ENCODE results near the gene THAP2. TPM values are rescaled to one million over a fixed set of nuclear protein-coding genes. Genes with fewer than 3 reads are reported as not detected.
A peak's percentile ranks its signal among the peaks of the same experiment; 100 is the strongest.

The THAP2 gene
- total RNA-seq, 1 experiment from 2014 or later: 7.7 TPM

- peaks cover 80% of the 10 kb centered on the region for H3K36me3 ChIP-seq (ENCODE audit: insufficient read depth, low read length, poor library complexity, severe bottlenecking)
- no peak overlapping the region for H3K27ac ChIP-seq (ENCODE audit: low read depth, low read length, poor library complexity, severe bottlenecking)
- peaks cover 9% of the 10 kb centered on the region for H3K4me1 ChIP-seq (ENCODE audit: insufficient read depth, low read length, poor library complexity, severe bottlenecking)
- no peak for DNase-seq (ENCODE audit: low spot score)
- no peak for TF ChIP-seq EZH2 (IDR thresholded peaks at IDR 0.05; ENCODE audit: borderline replicate concordance, low read depth, low read length, poor library complexity, severe bottlenecking)
- TF ChIP-seq, protein P1, sequence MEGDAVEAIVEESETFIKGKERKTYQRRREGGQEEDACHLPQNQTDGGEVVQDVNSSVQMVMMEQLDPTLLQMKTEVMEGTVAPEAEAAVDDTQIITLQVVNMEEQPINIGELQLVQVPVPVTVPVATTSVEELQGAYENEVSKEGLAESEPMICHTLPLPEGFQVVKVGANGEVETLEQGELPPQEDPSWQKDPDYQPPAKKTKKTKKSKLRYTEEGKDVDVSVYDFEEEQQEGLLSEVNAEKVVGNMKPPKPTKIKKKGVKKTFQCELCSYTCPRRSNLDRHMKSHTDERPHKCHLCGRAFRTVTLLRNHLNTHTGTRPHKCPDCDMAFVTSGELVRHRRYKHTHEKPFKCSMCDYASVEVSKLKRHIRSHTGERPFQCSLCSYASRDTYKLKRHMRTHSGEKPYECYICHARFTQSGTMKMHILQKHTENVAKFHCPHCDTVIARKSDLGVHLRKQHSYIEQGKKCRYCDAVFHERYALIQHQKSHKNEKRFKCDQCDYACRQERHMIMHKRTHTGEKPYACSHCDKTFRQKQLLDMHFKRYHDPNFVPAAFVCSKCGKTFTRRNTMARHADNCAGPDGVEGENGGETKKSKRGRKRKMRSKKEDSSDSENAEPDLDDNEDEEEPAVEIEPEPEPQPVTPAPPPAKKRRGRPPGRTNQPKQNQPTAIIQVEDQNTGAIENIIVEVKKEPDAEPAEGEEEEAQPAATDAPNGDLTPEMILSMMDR (conservative IDR thresholded peaks at IDR 0.05; ENCODE audit: low read depth, low read length): no peak
- BruUV-seq (replicated peaks): no TSS peak
- ChIA-PET CTCF (no interaction called here), POLR2A (ENCODE audit: low non-redundant PET) (interaction anchor here (0.5 kb wide), 1 partner anchor 440 kb away, joined by 4 read pairs; no protein-coding TSS in a partner anchor)
- intact Hi-C loops (cut with micrococcal nuclease; ENCODE audit: unreplicated experiment): no loop called here
- H3K27me3 ChIP-seq (replicated peaks; ENCODE audit: insufficient read depth, low read depth, low read length, poor library complexity): no peaks in the 10 kb centered on the region
- H3K4me3 ChIP-seq (ENCODE audit: low read depth, low read length, poor library complexity, severe bottlenecking): no peak overlapping the region
- H3K9me3 ChIP-seq (ENCODE audit: low read depth, low read length, poor library complexity, severe bottlenecking): peaks cover 17% of the 10 kb centered on the region
These were observed 7.4 kb upstream of the THAP2 start for GRCh38 chr12:71656740-71657139.

GRCh38 chr12:71661977-71662530 lies 2.0 kb upstream of the THAP2 start:
- TF ChIP-seq EZH2 (IDR thresholded peaks at IDR 0.05; ENCODE audit: borderline replicate concordance, low read depth, low read length, poor library complexity, severe bottlenecking): no peak
- TF ChIP-seq, protein P1 (conservative IDR thresholded peaks at IDR 0.05; ENCODE audit: low read depth, low read length): no peak
- Histone ChIP-seq H3K27me3 (replicated peaks; ENCODE audit: insufficient read depth, low read depth, low read length, poor library complexity) (no peaks in the 10 kb centered on the region), H3K4me3 (ENCODE audit: low read depth, low read length, poor library complexity, severe bottlenecking) (peak overlapping the region; percentile 80), H3K27ac (ENCODE audit: low read depth, low read length, poor library complexity, severe bottlenecking) (peak overlapping the region; percentile 91), H3K9me3 (ENCODE audit: low read depth, low read length, poor library complexity, severe bottlenecking) (no peaks in the 10 kb centered on the region), H3K4me1 (ENCODE audit: insufficient read depth, low read length, poor library complexity, severe bottlenecking) (peaks cover 13% of the 10 kb centered on the region), H3K36me3 (ENCODE audit: insufficient read depth, low read length, poor library complexity, severe bottlenecking) (peaks cover 31% of the 10 kb centered on the region)
- no peak for DNase-seq (ENCODE audit: low spot score)
- ChIA-PET POLR2A (ENCODE audit: low non-redundant PET) (no interaction called here), CTCF (interaction anchor here (1.0 kb wide), 1 partner anchor 85 kb away, joined by 5 read pairs; no protein-coding TSS in a partner anchor)
- intact Hi-C loops (cut with micrococcal nuclease; ENCODE audit: unreplicated experiment): no loop called here
- BruUV-seq (replicated peaks): no TSS peak

GRCh38 chr12:71662849-71663560 lies 1.1 kb upstream of the THAP2 start:
- H3K4me3 ChIP-seq (ENCODE audit: low read depth, low read length, poor library complexity, severe bottlenecking): peak overlapping the region; percentile 80
- H3K4me1 ChIP-seq (ENCODE audit: insufficient read depth, low read length, poor library complexity, severe bottlenecking): peaks cover 13% of the 10 kb centered on the region
- peak; percentile 68 for DNase-seq (ENCODE audit: low spot score)
- TF ChIP-seq, protein P1 (conservative IDR thresholded peaks at IDR 0.05; ENCODE audit: low read depth, low read length): no peak
- TF ChIP-seq EZH2 (IDR thresholded peaks at IDR 0.05; ENCODE audit: borderline replicate concordance, low read depth, low read length, poor library complexity, severe bottlenecking): no peak
- H3K36me3 ChIP-seq (ENCODE audit: insufficient read depth, low read length, poor library complexity, severe bottlenecking): peaks cover 23% of the 10 kb centered on the region
- ChIA-PET CTCF (interaction anchor here (1.0 kb wide), 1 partner anchor 84 kb away, joined by 5 read pairs; no protein-coding TSS in a partner anchor), POLR2A (ENCODE audit: low non-redundant PET) (no interaction called here)
- H3K27ac ChIP-seq (ENCODE audit: low read depth, low read length, poor library complexity, severe bottlenecking): peak overlapping the region; percentile 91
- intact Hi-C loops (cut with micrococcal nuclease; ENCODE audit: unreplicated experiment): no loop called here
- H3K27me3 ChIP-seq (replicated peaks; ENCODE audit: insufficient read depth, low read depth, low read length, poor library complexity): no peaks in the 10 kb centered on the region
- no peaks in the 10 kb centered on the region for H3K9me3 ChIP-seq (ENCODE audit: low read depth, low read length, poor library complexity, severe bottlenecking)
- BruUV-seq (replicated peaks): TSS peak; percentile 68

Measured in A673 (cell line).